Measurements from ENCODE around the gene NSMF.

DNA sequence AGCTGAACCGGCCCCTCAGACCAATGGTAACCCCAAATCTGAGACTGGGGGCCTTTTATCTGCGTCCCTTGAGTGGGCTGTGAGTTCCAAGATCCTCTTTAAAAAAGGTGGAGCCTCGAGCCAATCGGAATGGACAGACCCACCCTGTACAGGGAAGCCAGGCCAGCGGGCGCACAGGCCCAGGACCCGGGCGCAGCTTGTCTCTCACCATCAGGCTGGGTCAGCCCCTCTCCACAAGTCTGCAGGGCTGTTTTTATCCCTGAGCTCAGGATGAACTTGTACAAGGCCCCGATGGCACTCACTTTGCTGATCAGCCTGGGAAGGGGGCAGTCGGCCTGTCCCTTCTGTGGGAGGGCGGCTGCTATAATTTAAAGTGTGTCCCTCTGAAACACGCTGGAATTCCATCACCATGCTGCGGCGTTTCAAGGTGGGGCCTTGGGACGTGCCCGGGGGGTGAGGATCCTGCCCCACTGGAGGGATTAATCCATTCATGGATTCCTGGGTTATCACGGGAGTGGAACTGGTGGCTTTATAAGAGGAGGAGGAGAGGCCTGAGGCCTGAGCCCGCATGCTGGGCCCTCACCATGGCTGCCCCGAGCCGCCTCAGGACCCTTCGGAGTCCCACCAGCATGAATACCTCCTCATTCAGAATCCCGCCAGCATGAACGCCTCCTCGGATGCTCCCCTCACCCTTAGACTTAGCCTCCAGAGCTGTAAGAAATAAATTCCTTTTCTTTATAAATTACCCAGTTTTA lies 50.3 kb downstream of the NSMF start:
- TF ChIP-seq, protein P1, sequence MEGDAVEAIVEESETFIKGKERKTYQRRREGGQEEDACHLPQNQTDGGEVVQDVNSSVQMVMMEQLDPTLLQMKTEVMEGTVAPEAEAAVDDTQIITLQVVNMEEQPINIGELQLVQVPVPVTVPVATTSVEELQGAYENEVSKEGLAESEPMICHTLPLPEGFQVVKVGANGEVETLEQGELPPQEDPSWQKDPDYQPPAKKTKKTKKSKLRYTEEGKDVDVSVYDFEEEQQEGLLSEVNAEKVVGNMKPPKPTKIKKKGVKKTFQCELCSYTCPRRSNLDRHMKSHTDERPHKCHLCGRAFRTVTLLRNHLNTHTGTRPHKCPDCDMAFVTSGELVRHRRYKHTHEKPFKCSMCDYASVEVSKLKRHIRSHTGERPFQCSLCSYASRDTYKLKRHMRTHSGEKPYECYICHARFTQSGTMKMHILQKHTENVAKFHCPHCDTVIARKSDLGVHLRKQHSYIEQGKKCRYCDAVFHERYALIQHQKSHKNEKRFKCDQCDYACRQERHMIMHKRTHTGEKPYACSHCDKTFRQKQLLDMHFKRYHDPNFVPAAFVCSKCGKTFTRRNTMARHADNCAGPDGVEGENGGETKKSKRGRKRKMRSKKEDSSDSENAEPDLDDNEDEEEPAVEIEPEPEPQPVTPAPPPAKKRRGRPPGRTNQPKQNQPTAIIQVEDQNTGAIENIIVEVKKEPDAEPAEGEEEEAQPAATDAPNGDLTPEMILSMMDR (conservative IDR thresholded peaks at IDR 0.05; ENCODE audit: low read depth in 2 of 2), result no peak
- no peak for TF ChIP-seq CREB1 (CRISPR knock-in tag; IDR thresholded peaks at IDR 0.05; ENCODE audit: low read depth)
- no peak for TF ChIP-seq POLR2AphosphoS5 (IDR thresholded peaks at IDR 0.05; ENCODE audit: low read depth)
- TF ChIP-seq EZH2phosphoT487 (IDR thresholded peaks at IDR 0.05; ENCODE audit: unreplicated experiment), result no peak
- no peak for TF ChIP-seq JUNB (IDR thresholded peaks at IDR 0.05; ENCODE audit: unreplicated experiment)
